Peyer's patch (tissue), 4 donors: ENCODE data around the gene RNGTT. TPM values are rescaled to one million over a fixed set of nuclear protein-coding genes. Genes with fewer than 3 reads are reported as not detected.

Experiments used
- DNase-seq, 3 donors: peaks; one replicate each; pipeline ENCODE4 v3.0.0-alpha.2; 2017 to 2019
- H3K27ac ChIP-seq, 4 donors: fragments of 200-600 bp; sonication (generic); one replicate each; pipeline ENCODE4 v1.5.1; 2016 to 2019
- H3K27me3 ChIP-seq, 2 donors: fragments of 200-600 bp; sonication (generic); one replicate each; pipeline ENCODE4 v1.5.1; 2019
- H3K36me3 ChIP-seq, 3 donors: fragments of 200-600 bp; sonication (generic); one replicate each; pipeline ENCODE4 v1.5.1; 2016 to 2019
- H3K4me1 ChIP-seq, 4 donors: fragments of 200-600 bp; sonication (generic); one replicate each; pipeline ENCODE4 v1.5.1; 2016 to 2019
- H3K4me3 ChIP-seq, 4 donors: fragments of 200-600 bp; sonication (generic); 1 replicate in 3 of 4; 2 replicates in 1 of 4; pipeline ENCODE4 v1.5.1; 2016 to 2019; ENCODE audit warnings: mild to moderate bottlenecking in 1 of 4
- H3K9me3 ChIP-seq, 4 donors: fragments of 200-600 bp; sonication (generic); one replicate each; pipeline ENCODE4 v1.5.1; 2016 to 2019; ENCODE audit warnings: mild to moderate bottlenecking in 1 of 4
- POLR2A ChIP-seq, 2 donors: fragments of 450-650 bp; IDR thresholded peaks; one replicate each; pipeline ENCODE4 v1.5.1; 2017; ENCODE audit warnings: antibody characterized with exemption in 2 of 2, mild to moderate bottlenecking in 2 of 2, moderate library complexity in 2 of 2
- total RNA-seq, 4 donors: library from RNA; depleted of rRNA; stranded (reverse); fragments of >200 nt; gene quantifications; one replicate each; pipeline ENCODE4 v1.1.0, GENCODE V29; 2016
- TF ChIP-seq, protein P1 (sequence below), 6 experiments: fragments of 450-650 bp in 4 of 6; fragments of 200-600 bp in 2 of 6; sonication (generic) in 1 of 6; IDR thresholded peaks; one replicate each; pipeline ENCODE4 v1.5.1; 2017 to 2019; ENCODE audit warnings: antibody characterized with exemption in 6 of 6, mild to moderate bottlenecking in 3 of 6, moderate library complexity in 1 of 6

Gene RNGTT
- total RNA-seq, 4 donors from 2014 or later = 12.7 to 44.6 (median 18.5) TPM

DNA sequence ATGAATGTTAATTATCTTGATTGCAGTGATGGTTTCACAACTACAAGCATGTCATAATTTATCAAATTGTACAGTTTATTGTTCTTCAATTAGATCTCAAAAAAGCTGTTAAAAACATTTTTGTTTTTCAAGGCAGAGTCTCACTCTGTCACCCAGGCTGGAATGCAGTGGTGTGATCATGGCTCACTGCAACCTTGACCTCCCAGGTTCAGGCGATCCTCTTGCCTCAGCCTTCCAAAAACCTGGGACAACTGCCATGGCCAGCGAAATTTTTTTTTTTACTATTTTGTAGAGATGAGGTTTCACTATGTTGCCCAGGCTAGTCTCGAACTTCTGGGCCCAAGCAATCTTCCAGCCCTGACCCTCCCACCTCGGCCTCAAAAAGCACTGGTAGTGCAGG lies 286.1 kb downstream of the RNGTT start:
- Histone ChIP-seq H3K4me1 (no peaks in the 10 kb centered on the region), H3K9me3 (no peaks in the 10 kb centered on the region), H3K27ac (no peak overlapping the region), H3K27me3 (no peaks in the 10 kb centered on the region), H3K36me3 (no peaks in the 10 kb centered on the region), H3K4me3 (no peak overlapping the region)
- DNase-seq = no peak
- no peak for TF ChIP-seq POLR2A (IDR thresholded peaks at IDR 0.05)
- TF ChIP-seq, protein P1, sequence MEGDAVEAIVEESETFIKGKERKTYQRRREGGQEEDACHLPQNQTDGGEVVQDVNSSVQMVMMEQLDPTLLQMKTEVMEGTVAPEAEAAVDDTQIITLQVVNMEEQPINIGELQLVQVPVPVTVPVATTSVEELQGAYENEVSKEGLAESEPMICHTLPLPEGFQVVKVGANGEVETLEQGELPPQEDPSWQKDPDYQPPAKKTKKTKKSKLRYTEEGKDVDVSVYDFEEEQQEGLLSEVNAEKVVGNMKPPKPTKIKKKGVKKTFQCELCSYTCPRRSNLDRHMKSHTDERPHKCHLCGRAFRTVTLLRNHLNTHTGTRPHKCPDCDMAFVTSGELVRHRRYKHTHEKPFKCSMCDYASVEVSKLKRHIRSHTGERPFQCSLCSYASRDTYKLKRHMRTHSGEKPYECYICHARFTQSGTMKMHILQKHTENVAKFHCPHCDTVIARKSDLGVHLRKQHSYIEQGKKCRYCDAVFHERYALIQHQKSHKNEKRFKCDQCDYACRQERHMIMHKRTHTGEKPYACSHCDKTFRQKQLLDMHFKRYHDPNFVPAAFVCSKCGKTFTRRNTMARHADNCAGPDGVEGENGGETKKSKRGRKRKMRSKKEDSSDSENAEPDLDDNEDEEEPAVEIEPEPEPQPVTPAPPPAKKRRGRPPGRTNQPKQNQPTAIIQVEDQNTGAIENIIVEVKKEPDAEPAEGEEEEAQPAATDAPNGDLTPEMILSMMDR (IDR thresholded peaks at IDR 0.05) = no peak

GRCh38 chr6:88671624-88672023 lies 291.8 kb downstream of the RNGTT start:
- TF ChIP-seq, protein P1 (IDR thresholded peaks at IDR 0.05) = no peak
- TF ChIP-seq POLR2A (IDR thresholded peaks at IDR 0.05) = no peak
- Histone ChIP-seq H3K27me3 (no peaks in the 10 kb centered on the region), H3K9me3 (peaks cover 0 to 23% (median 0%) of the 10 kb centered on the region in 4 donors), H3K36me3 (no peaks in the 10 kb centered on the region), H3K4me3 (no peak overlapping the region), H3K27ac (no peak overlapping the region), H3K4me1 (no peaks in the 10 kb centered on the region)
- no peak for DNase-seq

DNA sequence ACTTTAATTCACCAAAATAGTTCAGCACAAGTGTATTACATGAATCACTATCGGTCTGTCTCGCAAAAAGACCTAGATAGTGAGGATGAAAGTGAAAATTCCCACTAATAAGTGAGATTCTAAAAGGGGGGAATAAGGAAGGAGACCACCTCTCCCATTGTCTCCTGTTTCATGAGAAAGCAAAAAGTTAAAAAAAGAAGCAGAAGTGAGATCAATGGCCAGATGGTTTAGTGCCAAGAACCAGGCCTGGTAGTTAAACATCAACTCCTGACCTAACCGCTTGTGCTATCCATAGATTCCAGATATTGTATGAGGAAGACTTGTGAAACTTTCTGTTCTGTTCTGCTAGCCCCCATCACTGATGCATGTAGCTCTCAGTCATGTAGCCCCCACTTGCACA lies 293.0 kb downstream of the RNGTT start:
- DNase-seq = no peak
- peaks cover 0 to 23% (median 0%) of the 10 kb centered on the region in 4 donors for H3K9me3 ChIP-seq
- TF ChIP-seq, protein P1 (IDR thresholded peaks at IDR 0.05) = no peak
- TF ChIP-seq POLR2A (IDR thresholded peaks at IDR 0.05) = no peak
- no peaks in the 10 kb centered on the region for H3K4me1 ChIP-seq
- H3K36me3 ChIP-seq = no peaks in the 10 kb centered on the region
- no peak overlapping the region for H3K4me3 ChIP-seq
- no peaks in the 10 kb centered on the region for H3K27me3 ChIP-seq
- H3K27ac ChIP-seq = no peak overlapping the region

DNA sequence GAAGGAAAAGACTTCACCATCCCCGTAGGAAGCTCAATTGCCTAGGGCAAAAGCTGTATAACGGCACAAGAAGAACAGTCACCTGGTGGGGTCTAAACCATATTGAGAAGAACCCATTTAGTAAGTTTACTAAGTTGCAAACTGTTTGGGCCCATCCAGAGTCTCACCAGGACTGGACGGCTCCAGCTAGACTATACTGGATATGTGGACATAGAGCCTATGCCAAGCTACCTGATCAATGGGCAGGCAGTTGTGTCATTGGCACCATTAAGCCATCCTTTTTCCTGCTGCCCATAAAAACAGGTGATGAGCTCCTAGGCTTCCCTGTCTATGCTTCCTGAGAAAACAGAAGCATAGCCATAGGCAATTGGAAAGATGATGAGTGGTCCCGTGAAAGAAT lies 293.9 kb downstream of the RNGTT start:
- Histone ChIP-seq H3K4me1 (no peaks in the 10 kb centered on the region), H3K27me3 (no peaks in the 10 kb centered on the region), H3K9me3 (peaks cover 0 to 23% (median 0%) of the 10 kb centered on the region in 4 donors), H3K27ac (no peak overlapping the region), H3K36me3 (no peaks in the 10 kb centered on the region), H3K4me3 (no peak overlapping the region)
- TF ChIP-seq, protein P1 (IDR thresholded peaks at IDR 0.05) = no peak
- TF ChIP-seq POLR2A (IDR thresholded peaks at IDR 0.05) = no peak
- DNase-seq = no peak

DNA sequence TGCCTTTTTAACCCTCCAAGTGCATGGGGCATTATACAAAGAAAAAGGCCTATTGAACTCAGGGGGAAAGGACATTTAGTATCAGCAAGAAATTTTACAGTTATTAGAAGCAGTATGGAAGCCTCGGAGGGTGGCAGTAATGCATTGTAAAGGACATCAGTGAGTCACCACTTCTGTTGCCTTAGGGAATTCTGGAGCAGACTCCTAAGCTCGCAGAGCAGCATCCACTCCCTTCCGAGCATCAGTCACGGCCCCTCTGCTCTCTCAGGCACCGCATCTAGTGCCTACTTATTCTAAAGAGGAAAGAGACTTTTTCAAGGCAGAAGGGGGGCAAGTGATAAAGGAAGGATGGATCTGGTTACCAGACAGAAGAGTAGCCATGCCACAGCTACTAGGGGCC lies 296.5 kb downstream of the RNGTT start:
- H3K27me3 ChIP-seq = no peaks in the 10 kb centered on the region
- H3K27ac ChIP-seq = no peak overlapping the region
- no peak for DNase-seq
- peaks cover 0 to 23% (median 4%) of the 10 kb centered on the region in 4 donors for H3K9me3 ChIP-seq
- TF ChIP-seq POLR2A (IDR thresholded peaks at IDR 0.05) = no peak
- TF ChIP-seq, protein P1 (IDR thresholded peaks at IDR 0.05) = no peak
- no peaks in the 10 kb centered on the region for H3K4me1 ChIP-seq
- H3K4me3 ChIP-seq = no peak overlapping the region
- H3K36me3 ChIP-seq = no peaks in the 10 kb centered on the region

DNA sequence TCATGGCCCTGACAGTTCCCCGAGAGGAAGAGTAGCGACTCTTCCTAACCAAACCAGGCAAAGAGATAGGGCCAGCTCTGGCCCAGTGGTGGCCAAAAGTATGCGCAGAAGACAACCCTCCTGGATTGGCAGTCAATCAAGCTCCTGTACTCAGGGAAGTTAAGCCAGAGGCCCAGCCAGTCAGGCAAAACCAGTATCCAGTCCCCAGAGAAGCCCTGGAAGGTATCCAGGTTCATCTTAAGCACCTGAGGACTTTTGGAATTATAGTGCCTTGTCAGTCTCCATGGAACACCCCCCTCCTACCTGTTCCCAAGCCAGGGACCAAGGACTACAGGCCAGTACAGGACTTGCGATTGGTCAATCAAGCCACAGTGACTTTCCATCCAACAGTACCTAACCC lies 298.3 kb downstream of the RNGTT start:
- no peak overlapping the region for H3K27ac ChIP-seq
- H3K9me3 ChIP-seq = peaks cover 0 to 8% (median 3%) of the 10 kb centered on the region in 4 donors
- DNase-seq = no peak
- no peaks in the 10 kb centered on the region for H3K27me3 ChIP-seq
- H3K4me3 ChIP-seq = no peak overlapping the region
- TF ChIP-seq POLR2A (IDR thresholded peaks at IDR 0.05) = no peak
- TF ChIP-seq, protein P1 (IDR thresholded peaks at IDR 0.05) = no peak
- no peaks in the 10 kb centered on the region for H3K36me3 ChIP-seq
- no peaks in the 10 kb centered on the region for H3K4me1 ChIP-seq
